ENCODE data around the gene AURKAIP1. TPM values are rescaled to one million over a fixed set of nuclear protein-coding genes. Genes with fewer than 3 reads are reported as not detected.
A peak's percentile ranks its signal among the peaks of the same experiment; 100 is the strongest.

Gene AURKAIP1
- total RNA-seq, 1 donor from 2014 or later, result 93.5 TPM

GRCh38 chr1:1380860-1381259 is 5.9 kb upstream of the AURKAIP1 start:
- FAIRE-seq (no peak), DNase-seq (ENCODE audit: low read depth) (no peak)
- no peak for TF ChIP-seq CTCF (IDR thresholded peaks at IDR 0.05; ENCODE audit: insufficient read depth, low read length, severe bottlenecking)
- Histone ChIP-seq H3K4me3 (ENCODE audit: low read depth, low read length) (no peak overlapping the region), H3K36me3 (ENCODE audit: control insufficient read depth, insufficient read depth, low read length) (peaks cover 4% of the 10 kb centered on the region), H3K27me3 (ENCODE audit: control insufficient read depth, insufficient read depth, low read length) (no peaks in the 10 kb centered on the region)

- FAIRE-seq (no peak), DNase-seq (ENCODE audit: low read depth) (no peak)
- TF ChIP-seq CTCF (IDR thresholded peaks at IDR 0.05; ENCODE audit: insufficient read depth, low read length, severe bottlenecking), result no peak
- Histone ChIP-seq H3K4me3 (ENCODE audit: low read depth, low read length) (no peak overlapping the region), H3K27me3 (ENCODE audit: control insufficient read depth, insufficient read depth, low read length) (no peaks in the 10 kb centered on the region), H3K36me3 (ENCODE audit: control insufficient read depth, insufficient read depth, low read length) (peaks cover 5% of the 10 kb centered on the region)
Observed at GRCh38 chr1:1377540-1378205, 2.7 kb upstream of the AURKAIP1 start.

GRCh38 chr1:1376551-1377226 is 1.7 kb upstream of the AURKAIP1 start:
- TF ChIP-seq CTCF (IDR thresholded peaks at IDR 0.05; ENCODE audit: insufficient read depth, low read length, severe bottlenecking), result no peak
- DNase-seq (ENCODE audit: low read depth) (no peak), FAIRE-seq (no peak)
- Histone ChIP-seq H3K4me3 (ENCODE audit: low read depth, low read length) (no peak overlapping the region), H3K36me3 (ENCODE audit: control insufficient read depth, insufficient read depth, low read length) (peaks cover 4% of the 10 kb centered on the region), H3K27me3 (ENCODE audit: control insufficient read depth, insufficient read depth, low read length) (no peaks in the 10 kb centered on the region)

GRCh38 chr1:1374589-1374928 is 448 bp downstream of the AURKAIP1 start:
- DNase-seq (ENCODE audit: low read depth), result no peak
- TF ChIP-seq CTCF (IDR thresholded peaks at IDR 0.05; ENCODE audit: insufficient read depth, low read length, severe bottlenecking), result no peak
- FAIRE-seq, result no peak
- Histone ChIP-seq H3K4me3 (ENCODE audit: low read depth, low read length) (peak overlapping the region; percentile 93), H3K36me3 (ENCODE audit: control insufficient read depth, insufficient read depth, low read length) (peaks cover 5% of the 10 kb centered on the region), H3K27me3 (ENCODE audit: control insufficient read depth, insufficient read depth, low read length) (no peaks in the 10 kb centered on the region)

- no peak for TF ChIP-seq CTCF (IDR thresholded peaks at IDR 0.05; ENCODE audit: insufficient read depth, low read length, severe bottlenecking)
- no peak for FAIRE-seq
Observed at GRCh38 chr1:1373815-1374588, 1.0 kb downstream of the AURKAIP1 start.

More at GRCh38 chr1:1373815-1374588, 1.0 kb downstream of the AURKAIP1 start:
- H3K4me3 ChIP-seq (ENCODE audit: low read depth, low read length), result peak overlapping the region; percentile 93
- no peaks in the 10 kb centered on the region for H3K27me3 ChIP-seq (ENCODE audit: control insufficient read depth, insufficient read depth, low read length)
- no peak for DNase-seq (ENCODE audit: low read depth)
- peaks cover 5% of the 10 kb centered on the region for H3K36me3 ChIP-seq (ENCODE audit: control insufficient read depth, insufficient read depth, low read length)
